Transverse colon (tissue), 4 donors: ENCODE measurements around the gene JAZF1.

Experiments used
- EP300 ChIP-seq: sonication (generic); formaldehyde crosslinking; IDR thresholded peaks from one replicate; pipeline ENCODE4 v1.6.1; 2017; ENCODE audit warnings: antibody characterized with exemption, low read depth
- POLR2AphosphoS5 ChIP-seq, 3 donors: sonication (generic); formaldehyde crosslinking; IDR thresholded peaks; one replicate each; pipeline ENCODE4 v1.6.1; 2016; ENCODE audit warnings: antibody characterized with exemption in 3 of 3
- TF ChIP-seq, protein P1 (sequence below), 5 experiments: fragments of 200-600 bp in 3 of 5; fragments of 450-650 bp in 2 of 5; sonication (generic) in 3 of 5; IDR thresholded peaks; 1 replicate in 2 of 5; 2 replicates in 3 of 5; pipeline ENCODE4 v1.5.1; 2016 to 2017; ENCODE audit warnings: antibody characterized with exemption in 5 of 5, inconsistent platforms in 3 of 5, mild to moderate bottlenecking in 2 of 5, moderate library complexity in 1 of 5

DNA sequence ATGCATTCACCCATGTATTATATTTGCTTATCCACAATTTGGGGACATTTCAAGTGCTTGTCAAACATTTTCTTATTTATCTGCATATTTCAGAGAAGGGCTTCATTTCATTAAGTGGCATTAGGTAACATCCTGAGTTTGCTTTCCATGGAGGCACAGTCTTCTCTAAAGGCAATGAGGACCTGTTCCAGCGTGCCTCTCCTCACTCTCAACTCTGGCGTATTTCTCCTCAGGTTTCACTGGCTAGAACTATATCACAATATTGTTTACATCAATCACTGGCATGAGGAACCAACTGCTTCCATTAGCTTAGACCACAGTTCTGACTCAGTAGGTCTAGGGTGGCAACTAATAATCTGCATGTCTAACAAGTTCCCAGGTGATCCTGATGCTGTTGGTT is 263.5 kb downstream of the JAZF1 start:
- TF ChIP-seq, protein P1, sequence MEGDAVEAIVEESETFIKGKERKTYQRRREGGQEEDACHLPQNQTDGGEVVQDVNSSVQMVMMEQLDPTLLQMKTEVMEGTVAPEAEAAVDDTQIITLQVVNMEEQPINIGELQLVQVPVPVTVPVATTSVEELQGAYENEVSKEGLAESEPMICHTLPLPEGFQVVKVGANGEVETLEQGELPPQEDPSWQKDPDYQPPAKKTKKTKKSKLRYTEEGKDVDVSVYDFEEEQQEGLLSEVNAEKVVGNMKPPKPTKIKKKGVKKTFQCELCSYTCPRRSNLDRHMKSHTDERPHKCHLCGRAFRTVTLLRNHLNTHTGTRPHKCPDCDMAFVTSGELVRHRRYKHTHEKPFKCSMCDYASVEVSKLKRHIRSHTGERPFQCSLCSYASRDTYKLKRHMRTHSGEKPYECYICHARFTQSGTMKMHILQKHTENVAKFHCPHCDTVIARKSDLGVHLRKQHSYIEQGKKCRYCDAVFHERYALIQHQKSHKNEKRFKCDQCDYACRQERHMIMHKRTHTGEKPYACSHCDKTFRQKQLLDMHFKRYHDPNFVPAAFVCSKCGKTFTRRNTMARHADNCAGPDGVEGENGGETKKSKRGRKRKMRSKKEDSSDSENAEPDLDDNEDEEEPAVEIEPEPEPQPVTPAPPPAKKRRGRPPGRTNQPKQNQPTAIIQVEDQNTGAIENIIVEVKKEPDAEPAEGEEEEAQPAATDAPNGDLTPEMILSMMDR (IDR thresholded peaks at IDR 0.05): no peak
- no peak for TF ChIP-seq POLR2AphosphoS5 (IDR thresholded peaks at IDR 0.05)
- no peak for TF ChIP-seq EP300
